GM19043 (cell line): ENCODE data around the gene FOXF2.
"Not testable (repeated sequence)": the region's sequence is repeated elsewhere in the genome, so short reads cannot be mapped to it uniquely, and the experiment has no call there.

ENCODE experiments used
- ATAC-seq: cut with Tn5 transposase; IDR thresholded peaks from one replicate; pipeline ENCODE4 v1.9.1; 2021; ENCODE audit warnings: low read depth; ENCODE audit not compliant: unreplicated experiment

FOXF2 gene

GRCh38 chr6:1389369-1390132, at the start of gene FOXF2:
Gene FOXF2 (plus strand): TSS chr6:1389576. CDS start chr6:1389948, 372 bp downstream.
- ATAC-seq = no peak

GRCh38 chr6:1346101-1346500, 43.3 kb upstream of the FOXF2 start:
- ATAC-seq = no peak

- ATAC-seq = no peak
Measured at GRCh38 chr6:1346558-1347091, 42.8 kb upstream of the FOXF2 start.

GRCh38 chr6:1347161-1347560, 42.2 kb upstream of the FOXF2 start:
- ATAC-seq = no peak

- ATAC-seq = no peak
Measured at GRCh38 chr6:1348675-1349074, 40.7 kb upstream of the FOXF2 start.

GRCh38 chr6:1349655-1350054, 39.7 kb upstream of the FOXF2 start:
- ATAC-seq = no peak

- no peak for ATAC-seq
Measured at GRCh38 chr6:1351381-1352008, 37.9 kb upstream of the FOXF2 start.

- ATAC-seq = not testable (repeated sequence)
Measured at GRCh38 chr6:1355068-1355467, 34.3 kb upstream of the FOXF2 start.

- not testable (repeated sequence) for ATAC-seq
Measured at GRCh38 chr6:1361717-1362116, 27.7 kb upstream of the FOXF2 start.

- ATAC-seq = no peak
Measured at GRCh38 chr6:1362643-1363042, 26.7 kb upstream of the FOXF2 start.

- no peak for ATAC-seq
Measured at GRCh38 chr6:1363298-1363697, 26.1 kb upstream of the FOXF2 start.

GRCh38 chr6:1363729-1364572, 25.4 kb upstream of the FOXF2 start:
- ATAC-seq = no peak

GRCh38 chr6:1364791-1365190, 24.6 kb upstream of the FOXF2 start:
- no peak for ATAC-seq

GRCh38 chr6:1365686-1366085, 23.7 kb upstream of the FOXF2 start:
- no peak for ATAC-seq

- no peak for ATAC-seq
Measured at GRCh38 chr6:1367771-1368170, 21.6 kb upstream of the FOXF2 start.

- ATAC-seq = no peak
Measured at GRCh38 chr6:1368940-1369339, 20.4 kb upstream of the FOXF2 start.

- ATAC-seq = not testable (repeated sequence)
Measured at GRCh38 chr6:1369695-1370094, 19.7 kb upstream of the FOXF2 start.

- ATAC-seq = no peak
Measured at GRCh38 chr6:1371933-1372332, 17.4 kb upstream of the FOXF2 start.

- ATAC-seq = no peak
Measured at GRCh38 chr6:1372690-1373089, 16.7 kb upstream of the FOXF2 start.

- no peak for ATAC-seq
Measured at GRCh38 chr6:1376653-1377052, 12.7 kb upstream of the FOXF2 start.

- ATAC-seq = no peak
Measured at GRCh38 chr6:1377526-1377925, 11.8 kb upstream of the FOXF2 start.
